NCI-H146 treated with DMSO at 0.1 percent for 48 hours (cell line): ENCODE measurements around the gene TGM1.
"Not testable (repeated sequence)": the region's sequence is repeated elsewhere in the genome, so short reads cannot be mapped to it uniquely, and the experiment has no call there.

Experiments
- DNase-seq: peaks from one replicate; lab custom pipeline; 2025; ENCODE audit not compliant: unreplicated experiment; lab: John Stamatoyannopoulos, UW

Gene TGM1

GRCh38 chr14:24234095-24235005 is 28.6 kb downstream of the TGM1 start:
- no peak for DNase-seq

- no peak for DNase-seq
These were observed 29.5 kb downstream of the TGM1 start for GRCh38 chr14:24233538-24233866.

- no peak for DNase-seq
These were observed 30.1 kb downstream of the TGM1 start, which contains the start of gene GMPR2 for GRCh38 chr14:24232645-24233537. TSS of gene GMPR2 (plus strand) at chr14:24232929. CDS start at chr14:24233254, 325 bp downstream.

GRCh38 chr14:24232121-24232644 is 30.8 kb downstream of the TGM1 start, which contains the start of gene NEDD8:
TSS of gene NEDD8 (minus strand) at chr14:24232367. CDS start at chr14:24232267, 100 bp downstream.
- DNase-seq: peak; percentile 71

GRCh38 chr14:24231263-24232120 is 31.5 kb downstream of the TGM1 start:
- DNase-seq: peak; percentile 5

- no peak for DNase-seq
These were observed 34.1 kb downstream of the TGM1 start for GRCh38 chr14:24228902-24229301.

DNA sequence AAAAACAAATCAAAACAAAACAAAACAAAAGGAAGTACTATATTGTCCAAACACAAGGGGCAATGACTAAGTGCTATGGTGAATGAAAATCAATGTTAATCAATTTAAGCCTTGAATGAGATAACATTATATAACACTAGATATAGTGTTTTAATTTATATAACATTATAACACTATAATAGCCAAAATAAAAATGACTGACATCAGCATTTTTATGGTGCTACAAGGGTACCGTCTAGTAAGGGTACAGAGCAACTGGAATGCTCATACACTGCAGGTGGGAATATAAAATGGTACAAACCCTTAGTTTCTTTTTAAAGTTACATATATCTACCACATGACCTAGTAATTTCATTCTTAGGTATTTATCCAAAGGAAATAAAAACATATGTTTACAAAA is 36.5 kb downstream of the TGM1 start:
- DNase-seq: no peak

- DNase-seq: no peak
These were observed 38.3 kb downstream of the TGM1 start for GRCh38 chr14:24224618-24225071.

GRCh38 chr14:24222987-24223386 is 40.0 kb downstream of the TGM1 start:
- DNase-seq: not testable (repeated sequence)

DNA sequence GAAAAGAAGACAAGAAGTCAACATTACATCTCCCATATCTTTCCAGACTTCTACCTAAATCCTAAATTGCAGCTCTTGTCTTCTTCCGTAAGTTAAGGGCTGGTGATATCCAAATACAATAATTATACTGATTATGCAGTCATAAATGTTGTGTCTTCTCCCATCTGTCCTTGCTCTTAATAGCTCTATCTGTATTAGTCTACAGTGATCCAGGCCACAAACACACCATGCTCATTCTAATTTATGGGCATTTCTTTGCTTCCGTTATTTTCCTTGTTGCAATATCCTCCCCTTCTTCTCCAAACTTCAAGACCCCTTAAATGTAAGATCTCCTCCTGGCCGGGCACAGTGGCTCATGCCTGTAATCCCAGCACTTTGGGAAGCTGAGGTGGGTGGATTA is 43.5 kb downstream of the TGM1 start:
- DNase-seq: no peak

GRCh38 chr14:24219080-24219479 is 43.9 kb downstream of the TGM1 start:
- no peak for DNase-seq

- not testable (repeated sequence) for DNase-seq
These were observed 46.1 kb downstream of the TGM1 start for GRCh38 chr14:24216876-24217275.

DNA sequence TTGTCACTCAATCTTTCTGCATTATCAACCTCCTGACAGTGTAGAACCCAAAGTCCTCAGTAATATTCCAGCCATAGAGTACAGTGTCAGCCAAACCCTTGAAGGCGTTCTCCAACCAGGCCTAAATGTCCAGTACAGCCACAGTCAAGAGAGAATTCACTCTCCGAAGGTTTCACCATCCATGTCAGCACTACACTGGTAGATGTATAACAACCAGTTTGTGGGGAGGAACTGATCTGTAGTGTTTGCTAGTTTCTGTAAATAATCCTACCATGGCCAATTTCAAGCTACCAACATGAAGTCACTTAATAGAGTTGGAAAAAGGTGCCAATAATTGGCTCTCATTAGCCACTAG is 46.7 kb downstream of the TGM1 start:
- DNase-seq: no peak

DNA sequence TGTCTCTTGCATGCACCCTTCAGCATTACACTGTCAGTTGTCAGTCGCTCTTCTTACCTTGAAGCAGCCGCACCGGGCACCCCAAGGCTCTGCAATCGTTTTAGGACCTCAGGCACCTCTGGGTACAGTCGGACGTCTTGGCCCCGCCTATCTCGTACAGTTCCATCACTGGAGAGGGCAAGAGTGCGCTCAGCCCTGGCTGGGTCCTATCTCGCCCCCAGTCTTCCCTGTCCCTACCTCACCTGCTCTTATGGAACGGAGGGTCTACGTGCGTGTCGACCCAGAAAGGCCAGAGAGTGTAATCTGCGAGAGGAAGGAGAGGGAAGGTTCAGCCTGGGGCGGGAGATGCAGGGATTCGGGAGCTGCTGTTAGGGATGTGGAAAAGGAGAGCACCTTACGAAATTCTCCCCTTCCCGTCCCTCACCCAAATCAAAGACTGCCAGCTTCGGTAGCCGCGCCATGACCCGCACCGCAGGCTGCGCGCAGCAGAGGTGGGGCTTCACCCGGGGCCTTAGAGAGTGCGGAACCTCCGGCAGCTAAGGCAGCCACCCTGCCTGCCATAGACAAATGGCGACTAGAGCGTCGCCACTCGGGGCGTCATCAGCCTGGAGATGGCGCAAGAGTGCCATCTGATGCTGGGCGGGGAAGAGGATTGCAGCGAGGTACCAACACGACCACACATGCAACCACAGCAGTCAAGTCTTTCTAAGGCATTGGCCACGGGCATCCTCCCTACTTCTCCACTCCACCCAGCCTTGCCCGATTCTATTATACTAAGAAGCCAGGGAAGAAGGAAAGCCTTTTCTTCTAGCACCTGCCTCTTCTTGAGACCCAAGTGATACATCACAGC is 47.3 kb downstream of the TGM1 start, which contains the start of gene MDP1:
TSS of gene MDP1 (minus strand) at position 572 of the 850 bp plus-strand sequence. CDS start at position 461, 111 bp downstream.
- peak; percentile 73 for DNase-seq

DNA sequence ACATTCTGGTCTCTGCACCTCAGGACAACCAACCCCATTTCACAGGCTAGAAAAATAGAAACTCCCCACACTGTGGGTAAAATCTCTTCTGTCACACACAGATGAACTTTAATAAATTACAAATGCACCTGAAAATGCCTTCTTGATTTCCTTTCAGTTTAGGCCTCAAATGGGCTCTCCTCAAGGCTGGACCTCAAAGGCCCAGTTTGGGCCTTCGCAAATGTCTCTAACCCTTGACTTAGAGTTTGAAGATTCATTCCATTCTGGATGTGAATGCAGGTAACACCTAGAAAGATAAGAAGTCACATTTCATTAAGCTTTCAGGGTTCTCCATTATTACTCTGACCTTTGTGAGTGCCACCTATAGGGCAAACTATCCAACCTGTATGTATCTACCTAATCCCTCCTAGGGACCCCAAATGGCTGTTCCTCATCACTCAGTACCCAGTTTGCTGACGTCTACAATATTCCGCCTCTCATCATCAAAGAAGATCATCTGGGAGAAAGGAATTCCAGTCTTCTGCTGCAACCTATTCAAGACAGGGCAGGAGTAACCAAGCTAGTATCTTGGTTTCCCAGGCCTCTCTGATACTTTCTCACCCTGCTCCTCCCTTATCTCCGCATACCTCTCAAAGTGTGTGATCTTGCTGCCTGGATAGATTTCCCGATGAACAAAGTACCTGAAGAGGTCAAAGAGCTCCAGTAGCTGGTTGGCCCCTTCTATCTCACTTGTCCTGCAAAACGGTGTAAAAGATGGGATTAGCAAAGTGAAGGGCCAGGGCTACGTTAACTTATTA is 48.9 kb downstream of the TGM1 start:
- DNase-seq: no peak

GRCh38 chr14:24212924-24213865 is 49.8 kb downstream of the TGM1 start, which contains the start of gene CHMP4A:
TSS of gene CHMP4A (minus strand) at chr14:24213488. CDS start at chr14:24213439, 49 bp downstream.
- DNase-seq: peak; percentile 84

GRCh38 chr14:24211311-24211710 is 51.7 kb downstream of the TGM1 start:
- DNase-seq: no peak
